GM18511 (cell line): ENCODE measurements around the gene IL26.
A peak's percentile ranks its signal among the peaks of the same experiment; 100 is the strongest.
"Not testable (repeated sequence)": the region's sequence is repeated elsewhere in the genome, so short reads cannot be mapped to it uniquely, and the experiment has no call there.

ENCODE experiments used
- ATAC-seq: cut with Tn5 transposase; IDR thresholded peaks from one replicate; pipeline ENCODE4 v1.9.1; 2021; ENCODE audit warnings: mild to moderate bottlenecking, moderate library complexity; ENCODE audit not compliant: unreplicated experiment

The IL26 gene

GRCh38 chr12:68203460-68203875 lies 22.1 kb downstream of the IL26 start:
- no peak for ATAC-seq

- ATAC-seq: no peak
Observed at GRCh38 chr12:68200854-68201253, 24.8 kb downstream of the IL26 start.

- no peak for ATAC-seq
Observed at GRCh38 chr12:68199127-68199526, 26.5 kb downstream of the IL26 start.

- no peak for ATAC-seq
Observed at GRCh38 chr12:68198507-68199086, 27.0 kb downstream of the IL26 start.

GRCh38 chr12:68190301-68190700 lies 35.3 kb downstream of the IL26 start:
- ATAC-seq: no peak

GRCh38 chr12:68189821-68190242 lies 35.8 kb downstream of the IL26 start:
- no peak for ATAC-seq

GRCh38 chr12:68185598-68185997 lies 40.0 kb downstream of the IL26 start:
- ATAC-seq: no peak

GRCh38 chr12:68180792-68181744 lies 44.5 kb downstream of the IL26 start:
- ATAC-seq: peak; percentile 87

- ATAC-seq: no peak
Observed at GRCh38 chr12:68178774-68179439, 46.7 kb downstream of the IL26 start.

- no peak for ATAC-seq
Observed at GRCh38 chr12:68178184-68178583, 47.4 kb downstream of the IL26 start.

GRCh38 chr12:68177562-68177961 lies 48.0 kb downstream of the IL26 start:
- ATAC-seq: no peak

- no peak for ATAC-seq
Observed at GRCh38 chr12:68176257-68176656, 49.4 kb downstream of the IL26 start.

- ATAC-seq: peak; percentile 94
Observed at GRCh38 chr12:68175557-68176061, 50.0 kb downstream of the IL26 start.

GRCh38 chr12:68174761-68175160 lies 50.8 kb downstream of the IL26 start:
- not testable (repeated sequence) for ATAC-seq

GRCh38 chr12:68173792-68174191 lies 51.8 kb downstream of the IL26 start:
- ATAC-seq: no peak

- ATAC-seq: no peak
Observed at GRCh38 chr12:68170726-68171125, 54.9 kb downstream of the IL26 start.

GRCh38 chr12:68169213-68169889 lies 56.3 kb downstream of the IL26 start:
- ATAC-seq: no peak

GRCh38 chr12:68166317-68166831 lies 59.2 kb downstream of the IL26 start:
- ATAC-seq: no peak

GRCh38 chr12:68163560-68164081 lies 62.0 kb downstream of the IL26 start:
- peak; percentile 79 for ATAC-seq

- no peak for ATAC-seq
Observed at GRCh38 chr12:68162374-68162773, 63.2 kb downstream of the IL26 start.
